GM19351 (cell line): ENCODE results near the gene RNLS.

Experiments
- ATAC-seq: cut with Tn5 transposase; IDR thresholded peaks from one replicate; pipeline ENCODE4 v1.9.1; 2021; ENCODE audit warnings: mild to moderate bottlenecking, moderate library complexity; ENCODE audit not compliant: unreplicated experiment

Gene RNLS

GRCh38 chr10:88582806-88583583 lies at the start of gene RNLS:
TSS of gene RNLS (minus strand) at chr10:88583318.
- ATAC-seq: peak; percentile 80

DNA sequence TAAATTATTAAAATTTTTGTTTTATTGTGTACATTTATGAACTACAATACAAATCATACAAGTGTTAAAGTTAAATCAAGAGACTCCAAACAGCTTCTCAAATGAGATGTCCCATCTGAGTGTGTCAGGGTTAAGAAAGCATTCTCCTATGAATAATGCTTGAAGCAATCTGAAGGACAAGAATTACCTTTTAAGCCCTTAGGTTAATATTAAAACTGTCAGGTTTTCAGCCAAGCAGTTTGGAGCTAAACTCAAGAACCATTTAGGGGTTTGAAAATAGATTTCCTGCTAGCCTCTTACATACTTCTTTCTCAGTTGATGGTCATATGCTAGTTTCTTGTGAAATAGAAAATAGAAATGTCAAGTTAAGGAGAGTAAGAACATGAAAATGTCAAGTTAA lies 41.7 kb upstream of the RNLS start:
- no peak for ATAC-seq

DNA sequence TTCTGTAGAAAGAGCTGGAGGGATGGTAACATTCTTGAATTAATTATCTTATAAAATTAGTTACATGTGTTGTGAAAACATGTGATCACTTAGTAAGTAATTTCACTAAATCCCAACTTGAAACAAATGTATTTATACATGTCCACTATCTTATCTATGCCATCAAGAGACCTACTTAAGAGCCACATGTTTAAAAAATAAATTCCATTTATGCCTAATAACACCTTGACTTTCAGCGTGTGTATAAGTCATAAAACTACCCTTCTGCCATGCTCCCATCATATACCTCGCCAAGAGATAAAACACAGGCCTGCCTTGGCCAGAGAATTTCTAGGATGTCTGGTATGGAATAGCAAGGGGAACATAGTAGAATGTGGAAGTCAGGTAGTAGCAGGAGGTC lies 40.7 kb upstream of the RNLS start:
- ATAC-seq: no peak

DNA sequence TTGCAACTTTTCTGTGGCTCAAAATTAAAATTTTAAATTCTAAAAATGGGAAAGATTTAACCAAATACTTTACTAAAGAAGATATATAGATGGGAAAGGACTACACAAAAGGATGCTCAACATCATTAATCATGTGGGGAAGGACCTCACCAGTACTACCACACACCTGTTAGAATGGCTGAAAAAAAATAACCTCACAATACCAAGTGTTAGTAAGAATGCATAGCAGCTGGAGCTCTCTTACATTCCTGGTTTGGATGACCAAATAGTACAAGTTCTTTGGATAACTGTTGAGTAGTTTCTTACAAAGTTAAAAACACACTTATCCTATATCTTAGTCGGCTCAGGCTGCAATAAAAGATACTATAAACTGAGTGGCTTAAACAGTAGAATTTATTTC lies 37.3 kb upstream of the RNLS start:
- no peak for ATAC-seq

- no peak for ATAC-seq
Measured at GRCh38 chr10:88618496-88618895, 35.4 kb upstream of the RNLS start.

DNA sequence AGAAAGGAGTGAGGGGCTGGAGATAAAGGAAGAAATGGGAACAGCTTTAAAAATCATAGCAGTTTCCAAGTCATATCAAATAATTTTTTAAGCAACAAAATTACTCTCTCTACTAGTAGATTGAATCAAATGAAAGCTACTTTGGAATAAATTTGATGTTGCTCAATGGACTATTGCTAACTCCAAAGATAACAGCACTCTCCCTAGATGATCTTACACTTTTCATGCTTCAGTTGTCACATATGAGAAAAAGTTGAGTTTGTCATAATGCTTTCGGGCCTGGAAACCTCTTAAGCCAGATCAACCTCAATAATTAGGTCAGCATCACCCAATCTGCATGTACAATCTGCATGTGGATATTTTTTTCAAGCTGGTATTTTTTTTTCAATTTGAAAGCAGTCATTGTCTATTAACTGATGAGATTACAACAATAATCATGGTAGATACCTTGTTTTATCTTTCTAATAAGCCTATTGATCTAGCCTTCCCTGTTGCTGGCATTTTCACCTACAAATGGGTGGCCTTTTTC lies 34.7 kb upstream of the RNLS start:
- no peak for ATAC-seq

DNA sequence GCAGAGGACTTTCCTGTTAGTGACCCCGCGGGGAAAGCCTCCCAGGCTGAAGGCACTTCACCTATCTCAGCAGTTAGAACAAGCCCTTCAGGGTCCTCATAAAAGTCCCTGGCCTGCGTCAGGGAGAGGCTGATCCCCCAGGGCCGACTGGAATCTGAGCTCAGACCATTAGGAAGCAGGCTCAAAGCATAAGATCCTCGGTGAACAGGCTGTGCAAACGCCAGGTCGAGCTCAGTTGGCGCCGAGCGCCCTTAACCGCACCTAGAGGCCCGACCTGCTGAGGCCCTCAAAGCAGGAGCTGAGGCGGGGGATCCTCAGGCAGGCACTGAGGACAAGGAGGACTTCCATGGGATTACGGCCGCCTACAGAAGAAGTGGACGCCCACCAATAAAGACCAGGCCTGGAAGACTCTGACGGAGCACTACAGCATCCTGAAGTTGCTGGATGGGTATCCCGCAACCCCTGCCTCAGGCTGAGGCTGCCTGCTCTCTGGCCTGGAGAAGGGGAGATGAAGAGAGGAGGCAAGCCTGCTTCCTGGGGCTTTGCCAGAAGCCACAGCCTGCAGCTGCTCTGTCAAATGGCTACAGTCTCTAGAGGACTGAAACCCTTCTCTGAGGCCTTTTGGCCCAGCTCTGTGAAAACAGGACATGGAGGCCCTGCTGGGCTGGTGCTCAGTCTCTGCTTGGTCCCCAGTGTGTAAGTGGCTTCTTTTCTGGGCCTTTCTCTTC lies 33.3 kb upstream of the RNLS start:
- no peak for ATAC-seq

GRCh38 chr10:88608780-88609179 lies 25.7 kb upstream of the RNLS start:
- no peak for ATAC-seq

DNA sequence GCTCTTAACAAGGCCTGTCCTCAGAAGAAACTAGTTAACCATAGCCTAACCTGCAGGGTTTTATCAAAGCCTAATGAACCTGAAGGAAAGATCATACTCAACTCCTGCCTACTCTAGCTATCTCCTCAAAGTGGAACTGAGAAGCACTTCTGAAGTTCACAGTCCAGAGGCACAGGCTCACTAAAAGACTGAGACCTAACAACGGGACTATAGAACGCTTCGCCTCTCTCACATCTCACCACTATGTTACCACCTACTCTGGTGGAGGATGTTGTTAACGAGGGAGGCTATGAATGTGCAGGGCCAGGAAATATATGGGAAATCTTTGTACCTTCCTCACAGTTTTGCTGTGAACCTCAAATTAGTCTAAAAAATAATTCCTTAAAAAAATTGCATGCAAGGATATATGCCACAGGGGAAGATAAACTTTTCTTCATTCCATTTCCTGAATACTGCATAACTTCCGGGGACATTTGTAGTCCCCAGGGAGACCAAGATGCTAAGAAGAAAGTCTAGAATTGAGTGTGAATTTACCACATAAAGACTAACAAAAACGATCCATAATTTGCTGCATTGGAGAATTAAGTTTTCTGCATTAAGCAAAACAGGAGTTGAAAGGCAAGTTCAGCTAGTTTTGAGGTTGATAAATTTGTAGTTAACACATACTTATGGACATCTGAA lies 25.1 kb upstream of the RNLS start:
- peak; percentile 73 for ATAC-seq

DNA sequence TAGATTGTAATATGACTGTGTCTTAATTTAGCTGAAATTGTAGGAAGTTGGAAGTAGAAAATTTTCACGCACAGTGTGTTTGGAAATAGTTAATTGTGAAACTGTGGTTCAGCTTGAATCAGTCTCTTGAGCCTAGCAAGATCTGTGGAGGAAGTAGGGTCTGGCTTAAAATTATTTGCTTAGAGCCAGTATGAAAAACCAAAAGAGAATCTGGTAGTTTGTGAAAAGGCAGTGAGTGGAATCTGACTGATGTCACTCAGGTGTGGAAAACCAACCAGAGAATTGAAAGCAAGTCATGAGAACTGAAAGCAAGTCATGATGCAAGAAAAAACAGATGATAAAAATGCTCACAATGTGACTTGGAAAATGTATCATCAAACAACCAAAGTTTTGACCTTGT lies 14.9 kb upstream of the RNLS start:
- ATAC-seq: peak; percentile 88

DNA sequence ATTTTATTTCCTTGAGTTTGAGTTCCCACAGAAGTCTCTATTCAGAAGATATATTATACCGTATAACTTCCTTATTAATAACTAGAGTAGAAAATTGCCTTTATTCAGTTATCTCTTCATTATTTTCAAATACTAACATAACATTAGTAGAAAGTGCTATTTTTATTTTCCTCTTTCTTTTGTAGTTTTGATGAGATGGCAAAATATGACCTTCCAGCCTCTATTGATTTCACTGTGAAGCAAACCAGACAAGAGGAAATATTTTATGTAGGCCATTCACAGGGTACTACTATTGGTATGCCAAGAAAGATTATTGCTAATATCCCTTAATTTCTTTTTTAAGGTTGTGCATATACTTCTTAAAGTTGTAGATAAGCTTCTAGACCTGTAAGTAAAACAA lies 11.4 kb upstream of the RNLS start:
- no peak for ATAC-seq

DNA sequence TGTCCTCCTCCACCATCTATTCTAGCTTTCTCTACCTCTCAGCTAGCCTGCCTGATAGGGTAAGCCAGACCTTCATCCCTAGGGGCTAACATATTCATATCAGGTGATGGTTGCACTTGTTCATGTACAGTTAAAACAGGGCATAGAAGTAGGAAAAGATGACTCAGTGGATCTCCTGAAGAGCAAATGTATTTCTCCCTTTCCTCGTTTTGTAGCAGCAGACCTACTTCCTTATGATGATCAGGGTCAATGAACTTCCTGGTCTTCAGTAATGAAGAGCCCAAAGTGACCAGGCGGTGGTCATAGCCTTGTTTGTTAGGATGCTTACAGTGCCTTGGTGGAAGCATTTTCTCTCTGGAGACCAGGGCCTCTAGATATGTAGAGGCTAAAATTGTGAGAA lies 9.8 kb upstream of the RNLS start:
- no peak for ATAC-seq

DNA sequence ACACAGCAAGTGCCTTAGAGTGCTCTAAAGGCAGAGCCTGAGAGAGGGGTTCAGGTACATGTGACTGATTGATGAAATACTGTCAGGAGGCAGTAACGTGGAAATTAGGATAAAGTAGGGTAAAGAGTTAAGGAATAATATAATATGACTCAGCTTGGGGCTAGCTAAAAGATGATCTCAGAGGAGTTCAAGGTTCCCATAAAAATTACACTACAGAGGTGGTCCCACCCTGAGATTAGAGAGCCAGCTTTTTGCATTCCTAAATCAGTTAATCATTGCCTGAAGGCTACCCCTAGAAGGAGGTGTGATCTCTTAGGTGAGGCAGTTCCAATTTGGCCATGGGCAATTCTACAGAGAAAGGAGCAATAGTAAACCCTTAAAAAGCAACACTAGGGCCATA lies 9.3 kb upstream of the RNLS start:
- no peak for ATAC-seq

DNA sequence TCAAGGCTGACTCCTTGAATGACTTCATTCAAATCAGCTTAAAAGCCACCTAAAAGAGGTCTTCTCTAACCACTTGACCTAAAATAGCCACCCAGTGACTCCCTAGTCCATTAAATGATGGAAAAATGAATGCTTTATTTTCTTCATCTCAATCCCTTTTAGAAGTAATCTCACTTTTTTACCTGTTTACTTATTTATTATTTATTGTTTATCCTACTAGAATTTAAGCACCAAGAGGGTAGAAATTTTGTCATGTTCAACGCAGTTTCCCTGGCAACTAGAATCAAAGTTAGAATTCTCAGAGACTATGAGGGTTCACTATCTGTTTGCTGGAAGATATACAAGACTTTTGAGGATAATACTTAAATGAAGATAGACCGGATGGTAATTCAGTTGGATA lies 3.3 kb upstream of the RNLS start, which contains the start of gene LIPJ:
Gene LIPJ, plus strand, starts transcription at position 301 of the 400 bp plus-strand sequence. CDS start 3,926 bp downstream, outside the sequence.
- ATAC-seq: no peak

- no peak for ATAC-seq
Measured at GRCh38 chr10:88583584-88583957, 453 bp upstream of the RNLS start.

DNA sequence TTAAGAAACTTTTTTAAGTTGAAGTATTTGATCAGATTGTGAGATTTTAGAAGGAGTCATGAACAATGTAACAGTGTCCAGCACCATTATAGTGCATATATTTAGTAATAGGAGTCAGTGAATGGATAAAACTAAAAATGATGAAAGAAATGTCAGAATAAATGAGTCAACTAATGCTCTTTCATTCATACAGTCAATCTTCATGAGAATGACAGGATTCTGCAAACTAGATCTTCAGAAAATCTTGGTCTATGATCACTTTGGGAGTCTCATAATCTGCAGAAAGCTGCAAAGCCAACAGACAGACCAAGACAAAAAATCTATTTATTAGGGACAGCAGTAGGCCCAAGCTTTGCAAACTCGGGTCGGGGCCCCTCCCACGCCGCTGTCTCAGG lies 710 bp downstream of the RNLS start:
- ATAC-seq: no peak

- no peak for ATAC-seq
Measured at GRCh38 chr10:88565072-88565471, 18.0 kb downstream of the RNLS start.

DNA sequence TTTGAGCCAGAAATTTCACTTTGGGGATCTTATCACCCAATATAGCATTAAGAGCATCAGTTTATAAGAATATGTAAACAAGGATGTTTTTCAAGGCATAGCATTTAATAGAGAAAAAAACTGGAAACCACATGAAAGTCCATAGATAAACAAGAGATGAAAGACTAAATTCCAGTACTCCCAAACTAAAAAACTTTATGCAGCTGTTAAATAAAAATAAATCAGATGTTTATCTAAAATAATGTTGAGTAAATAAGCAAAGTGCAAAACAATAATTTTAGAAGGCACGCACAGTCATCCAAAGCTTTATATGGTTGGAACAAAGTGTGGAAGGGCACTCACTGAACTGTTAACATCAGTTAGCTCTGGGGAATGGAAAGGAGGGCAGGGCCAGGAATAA lies 21.0 kb downstream of the RNLS start:
- ATAC-seq: no peak

- no peak for ATAC-seq
Measured at GRCh38 chr10:88557658-88558057, 25.5 kb downstream of the RNLS start.

DNA sequence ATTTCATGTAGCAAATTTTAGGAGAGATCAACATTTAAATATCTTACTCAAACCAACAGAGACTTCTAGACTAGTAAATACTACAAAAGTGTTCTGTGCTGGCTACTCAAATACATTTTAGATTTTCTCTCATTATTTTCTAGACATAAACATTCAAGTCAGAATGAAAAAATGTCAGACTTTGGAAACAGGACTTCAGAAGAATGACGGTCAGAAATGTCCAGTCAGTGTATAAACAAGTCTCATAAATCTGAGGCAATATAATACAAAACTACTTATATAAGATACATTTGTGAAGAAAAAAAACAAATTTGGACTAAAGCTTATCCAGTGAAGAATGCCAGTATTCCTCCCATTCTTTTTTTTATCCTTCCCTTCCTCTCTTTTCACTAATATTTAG lies 25.9 kb downstream of the RNLS start:
- ATAC-seq: no peak

DNA sequence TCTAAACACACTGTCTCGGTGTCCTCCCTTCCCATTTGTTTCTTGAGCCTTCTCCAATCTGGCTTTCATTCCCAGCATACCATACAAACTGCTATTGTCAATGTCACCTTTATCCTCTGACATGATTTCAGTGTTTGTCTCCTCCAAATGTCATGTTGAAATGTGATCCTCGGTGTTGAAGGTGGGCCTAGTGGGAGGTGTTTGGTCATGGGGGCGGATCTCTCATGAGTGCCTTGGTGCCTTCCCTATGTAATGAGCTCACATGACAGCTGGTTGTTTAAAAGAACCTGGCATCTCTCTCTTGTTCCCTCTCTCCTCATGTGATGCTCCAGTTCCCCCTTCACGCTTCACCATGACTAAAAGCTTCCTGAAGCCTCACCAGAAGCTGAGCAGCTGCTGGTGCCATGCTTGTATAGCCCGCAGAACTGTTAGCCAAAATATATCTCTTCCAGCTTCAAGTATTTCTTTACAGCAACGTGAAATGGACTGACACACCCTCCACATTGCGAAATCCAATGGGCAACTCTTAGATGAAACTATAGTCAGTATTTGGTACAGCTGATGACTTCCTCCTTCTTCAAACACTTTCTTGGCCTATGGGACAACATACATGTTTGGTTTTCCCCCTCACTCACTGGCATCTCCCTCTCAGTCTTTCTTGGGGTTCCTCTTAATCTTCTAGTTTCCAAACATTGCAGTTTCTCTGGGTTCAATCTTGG lies 27.8 kb downstream of the RNLS start:
- ATAC-seq: no peak
